Activated naive CD4-positive, alpha-beta T cell treated with anti-CD3 and anti-CD28 coated beads, Interleukin-2, amount 50 U/mL, for 24 hours (primary cell): Measurements from ENCODE around the gene ELFN2.

ENCODE experiments used
- H3K27ac Mint-ChIP-seq: one replicate; pipeline ENCODE4 v1.8.0; 2021; ENCODE audit warnings: mild to moderate bottlenecking, mixed read lengths
- H3K27me3 Mint-ChIP-seq: one replicate; pipeline ENCODE4 v1.8.0; 2021; ENCODE audit warnings: mixed read lengths
- H3K36me3 Mint-ChIP-seq: one replicate; pipeline ENCODE4 v1.8.0; 2021; ENCODE audit warnings: mixed read lengths
- H3K4me1 Mint-ChIP-seq: one replicate; pipeline ENCODE4 v1.8.0; 2021; ENCODE audit warnings: mixed read lengths
- H3K4me3 Mint-ChIP-seq: one replicate; pipeline ENCODE4 v1.8.0; 2021; ENCODE audit warnings: mild to moderate bottlenecking, mixed read lengths
- H3K9me3 Mint-ChIP-seq: one replicate; pipeline ENCODE4 v1.8.0; 2021; ENCODE audit warnings: mixed read lengths

The ELFN2 gene

DNA sequence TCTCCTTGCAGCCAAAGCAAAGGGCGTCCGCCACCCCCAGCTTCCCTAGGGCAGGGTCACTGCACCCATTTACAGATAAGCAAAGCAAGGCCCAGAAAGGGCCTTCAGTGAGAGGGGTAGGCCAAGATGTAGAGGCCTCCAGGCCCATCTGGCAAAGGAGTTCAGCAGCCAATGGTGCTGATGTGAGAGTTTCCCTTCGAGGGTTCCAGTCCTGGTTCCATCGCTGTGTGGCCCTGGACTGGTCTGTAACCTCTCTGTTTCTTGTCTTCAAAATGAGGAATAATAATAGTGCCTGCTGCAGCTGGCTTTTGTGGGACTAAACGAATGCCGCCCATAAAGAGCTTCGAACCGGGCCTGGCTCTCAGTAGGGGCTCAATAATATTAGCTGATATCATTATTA, 4.0 kb downstream of the ELFN2 start:
- no peak overlapping the region for H3K27ac Mint-ChIP-seq
- no peak overlapping the region for H3K4me3 Mint-ChIP-seq
- peaks cover 27% of the 10 kb centered on the region for H3K27me3 Mint-ChIP-seq
- no peaks in the 10 kb centered on the region for H3K36me3 Mint-ChIP-seq
- peaks cover 13% of the 10 kb centered on the region for H3K4me1 Mint-ChIP-seq
- H3K9me3 Mint-ChIP-seq: no peaks in the 10 kb centered on the region

DNA sequence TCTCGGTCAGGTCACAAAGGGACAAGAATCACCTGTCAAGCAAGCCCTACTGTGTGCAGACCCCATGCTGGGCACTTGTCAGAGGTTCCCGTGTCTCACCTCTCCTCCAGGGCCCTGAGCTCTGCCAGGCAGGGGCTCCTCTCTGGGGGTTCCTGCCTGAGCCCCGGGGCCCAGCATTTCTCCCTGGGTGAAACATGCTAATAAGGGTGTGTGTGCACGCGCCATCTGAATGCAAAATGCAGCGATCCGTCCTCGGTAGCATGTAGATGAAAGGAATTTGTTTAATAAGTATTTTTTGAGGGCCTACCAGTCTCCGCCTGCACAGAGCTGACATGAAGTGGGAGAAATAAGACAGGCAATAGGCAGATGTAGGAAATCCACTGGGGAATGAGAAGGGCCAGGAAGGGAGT, 5.8 kb downstream of the ELFN2 start:
- H3K36me3 Mint-ChIP-seq: no peaks in the 10 kb centered on the region
- peaks cover 20% of the 10 kb centered on the region for H3K4me1 Mint-ChIP-seq
- H3K4me3 Mint-ChIP-seq: no peak overlapping the region
- peaks cover 37% of the 10 kb centered on the region for H3K27me3 Mint-ChIP-seq
- no peaks in the 10 kb centered on the region for H3K9me3 Mint-ChIP-seq
- H3K27ac Mint-ChIP-seq: no peak overlapping the region

DNA sequence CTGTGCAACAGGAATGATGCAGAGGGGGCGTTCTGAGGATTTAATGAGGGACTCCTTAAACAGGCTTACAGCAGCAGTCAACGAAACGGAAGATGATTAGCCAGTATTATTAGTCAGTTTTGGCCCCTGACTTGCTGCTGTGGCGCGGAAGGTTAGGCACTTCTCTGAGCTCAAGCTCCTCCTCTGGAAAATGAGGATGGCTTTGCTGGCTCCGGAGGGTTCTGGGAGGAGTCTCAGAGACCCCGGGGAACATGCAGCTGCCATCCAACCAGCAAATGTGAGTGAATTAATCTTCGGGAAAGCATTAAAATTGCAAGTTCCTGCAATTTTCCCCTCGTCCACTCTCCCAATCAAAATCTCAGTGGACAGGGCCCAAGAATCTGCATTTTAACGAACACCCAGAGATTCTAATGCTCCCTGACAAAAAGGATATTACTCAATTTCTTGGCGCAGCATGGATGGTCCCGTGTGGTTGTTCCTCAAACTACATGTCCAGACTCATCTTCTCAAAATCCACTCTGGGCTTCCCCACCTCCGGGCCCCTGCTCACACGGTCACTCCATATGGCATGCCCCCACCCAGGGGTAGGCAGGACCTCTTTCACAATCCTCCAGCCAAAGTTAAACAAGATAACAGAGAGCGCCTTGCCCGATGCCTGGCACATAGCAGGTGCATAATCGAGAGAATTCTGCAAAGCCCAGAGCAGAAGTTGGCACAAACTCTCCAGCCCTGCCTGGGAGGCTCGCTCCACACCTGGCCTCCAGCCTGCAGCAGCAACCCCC, 6.4 kb downstream of the ELFN2 start:
- H3K36me3 Mint-ChIP-seq: no peaks in the 10 kb centered on the region

DNA sequence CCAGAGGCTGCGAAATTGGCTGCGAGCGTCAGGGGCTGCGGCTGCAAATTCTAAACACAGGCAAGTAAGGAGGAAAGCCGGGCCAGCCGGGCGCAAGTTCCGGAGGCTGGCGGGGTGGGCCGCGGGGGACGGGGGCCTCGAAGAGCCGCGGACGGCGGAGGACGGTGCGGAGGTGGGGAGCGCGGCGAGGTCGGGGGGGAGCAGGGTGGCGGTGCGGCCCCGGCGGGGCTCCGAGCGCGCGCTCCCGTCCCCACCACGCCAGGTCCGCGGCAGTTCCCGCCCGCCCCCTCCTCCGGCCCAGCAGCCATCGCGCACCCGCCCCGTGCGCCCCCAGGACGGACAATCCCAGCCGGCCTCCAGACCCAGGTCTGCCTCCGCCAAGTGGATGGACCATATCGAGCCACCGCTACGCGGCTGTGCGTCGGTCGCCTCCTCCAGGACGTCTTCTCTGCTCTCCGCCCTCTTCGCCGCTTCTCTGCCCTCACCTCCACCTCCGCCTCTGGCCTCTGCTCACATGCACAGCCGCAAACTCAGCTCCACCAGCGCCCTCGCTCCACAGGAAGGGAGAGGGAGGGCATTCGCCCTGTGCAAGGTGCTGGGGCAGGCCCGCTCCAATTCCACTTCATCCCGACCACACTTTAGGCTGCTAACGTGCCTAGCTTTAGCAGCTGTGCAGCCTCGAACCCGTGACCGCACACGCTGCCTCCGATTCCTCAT, 7.2 kb downstream of the ELFN2 start:
- Mint-ChIP-seq H3K4me3 (peak overlapping the region; percentile 86), H3K27me3 (peaks cover 32% of the 10 kb centered on the region), H3K4me1 (peaks cover 26% of the 10 kb centered on the region), H3K27ac (no peak overlapping the region), H3K9me3 (no peaks in the 10 kb centered on the region), H3K36me3 (no peaks in the 10 kb centered on the region)

More for the DNA sequence above, 6.4 kb downstream of the ELFN2 start:
- no peak overlapping the region for H3K27ac Mint-ChIP-seq
- H3K4me3 Mint-ChIP-seq: peak overlapping the region; percentile 86
- peaks cover 26% of the 10 kb centered on the region for H3K4me1 Mint-ChIP-seq
- H3K9me3 Mint-ChIP-seq: no peaks in the 10 kb centered on the region
- peaks cover 36% of the 10 kb centered on the region for H3K27me3 Mint-ChIP-seq

DNA sequence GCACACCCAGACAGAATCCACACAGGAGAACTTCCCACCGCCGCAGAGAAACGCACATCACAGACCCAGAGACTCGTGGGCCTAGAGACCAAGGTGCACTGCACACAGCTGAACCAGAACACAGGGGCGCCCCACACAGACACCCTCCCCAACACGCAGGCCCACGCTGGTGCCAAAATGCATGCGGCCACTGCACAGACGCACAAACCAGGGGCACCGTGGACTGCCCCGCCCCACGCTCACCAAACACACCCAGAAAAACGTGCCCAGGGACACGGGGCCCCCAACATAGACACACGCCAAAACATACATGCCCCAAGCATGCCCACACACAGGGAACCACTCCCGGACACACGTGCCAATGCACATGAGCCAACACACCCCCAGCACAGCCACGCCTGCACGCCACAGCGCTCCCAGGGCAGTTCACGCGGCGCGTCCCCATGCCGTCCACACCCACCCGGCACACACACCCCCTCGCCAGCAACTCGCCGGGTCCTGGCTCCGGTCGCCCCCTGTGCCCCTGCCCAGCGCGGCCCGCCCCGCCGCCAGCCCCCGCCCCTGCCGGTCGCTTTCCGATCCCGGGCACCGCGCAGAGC, 7.8 kb downstream of the ELFN2 start:
- no peaks in the 10 kb centered on the region for H3K9me3 Mint-ChIP-seq

DNA sequence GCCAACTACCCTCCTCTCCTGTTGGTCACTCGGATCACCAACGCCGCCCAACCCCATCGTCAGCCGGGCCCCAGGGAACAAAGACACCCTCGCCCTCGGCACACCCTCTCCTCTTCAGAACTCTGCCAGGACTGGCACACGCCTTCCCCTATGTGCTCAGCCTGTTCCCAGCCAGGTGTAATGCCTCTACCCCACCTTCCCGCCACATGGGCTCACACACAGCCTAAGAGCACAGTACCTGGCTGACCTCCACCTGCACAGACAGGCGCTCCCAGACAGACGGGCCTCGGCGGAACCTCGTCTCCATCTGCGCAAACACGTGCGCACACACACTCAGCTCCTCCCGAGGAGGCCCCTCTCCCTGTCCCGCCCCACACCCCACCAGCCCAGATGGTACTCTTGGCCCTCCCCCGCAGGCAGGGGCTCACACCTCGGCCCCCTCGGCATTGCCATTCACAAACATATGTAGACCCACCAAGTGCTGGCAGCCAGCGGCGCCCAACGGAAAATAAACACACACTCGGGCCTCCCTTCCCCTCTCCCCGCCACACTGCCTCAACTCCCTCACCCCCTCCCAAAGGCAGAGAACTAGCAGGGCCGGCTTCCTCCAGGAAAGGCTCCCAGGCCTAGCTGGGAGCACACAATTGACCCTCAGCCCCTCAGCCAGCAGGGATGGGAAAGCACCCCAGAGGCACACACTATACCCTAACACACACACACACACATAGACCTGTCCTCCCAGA, 8.5 kb downstream of the ELFN2 start:
- H3K36me3 Mint-ChIP-seq: no peaks in the 10 kb centered on the region
- peak overlapping the region; percentile 53 for H3K4me3 Mint-ChIP-seq
- peaks cover 38% of the 10 kb centered on the region for H3K27me3 Mint-ChIP-seq
- peak overlapping the region; percentile 55 for H3K27ac Mint-ChIP-seq
- H3K4me1 Mint-ChIP-seq: peaks cover 26% of the 10 kb centered on the region
- H3K9me3 Mint-ChIP-seq: no peaks in the 10 kb centered on the region

More for the DNA sequence above, 7.8 kb downstream of the ELFN2 start:
- Mint-ChIP-seq H3K4me1 (peaks cover 26% of the 10 kb centered on the region), H3K36me3 (no peaks in the 10 kb centered on the region), H3K27me3 (peaks cover 34% of the 10 kb centered on the region), H3K4me3 (peak overlapping the region; percentile 53), H3K27ac (no peak overlapping the region)

DNA sequence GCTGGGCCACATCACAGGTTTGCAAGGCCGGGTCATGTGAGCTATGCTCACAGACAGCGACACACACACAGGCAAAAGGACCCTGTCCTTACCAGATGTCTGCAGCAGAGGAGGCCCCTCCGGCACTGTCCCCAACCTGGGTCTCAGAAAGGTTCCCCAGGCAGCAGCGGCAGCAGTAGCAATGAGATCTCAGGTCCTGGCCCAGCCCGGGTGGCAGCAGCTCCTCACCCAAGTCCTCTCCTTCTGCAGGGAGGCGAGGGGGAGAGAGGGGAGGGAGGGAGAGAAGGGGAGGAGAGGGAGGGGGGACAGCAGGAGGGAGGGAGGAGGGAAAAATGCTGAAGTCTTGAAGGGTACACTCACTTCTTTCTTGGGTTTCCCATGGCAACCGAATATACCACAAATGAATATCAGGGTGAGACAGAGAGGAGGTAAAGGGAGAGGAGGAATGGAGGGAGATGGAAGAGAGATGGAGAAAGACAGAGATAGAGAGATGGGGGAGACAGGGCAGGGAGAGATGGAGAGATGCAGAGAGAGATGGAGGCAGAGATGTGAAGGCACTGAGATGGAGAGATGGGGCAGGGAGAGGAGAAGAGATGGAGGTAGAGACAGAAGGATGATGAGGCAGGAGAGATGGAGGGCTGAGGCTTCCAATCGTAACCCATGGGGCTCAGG, 9.5 kb downstream of the ELFN2 start:
- Mint-ChIP-seq H3K4me1 (peaks cover 26% of the 10 kb centered on the region), H3K27me3 (peaks cover 38% of the 10 kb centered on the region), H3K9me3 (no peaks in the 10 kb centered on the region), H3K36me3 (no peaks in the 10 kb centered on the region), H3K27ac (no peak overlapping the region), H3K4me3 (no peak overlapping the region)

DNA sequence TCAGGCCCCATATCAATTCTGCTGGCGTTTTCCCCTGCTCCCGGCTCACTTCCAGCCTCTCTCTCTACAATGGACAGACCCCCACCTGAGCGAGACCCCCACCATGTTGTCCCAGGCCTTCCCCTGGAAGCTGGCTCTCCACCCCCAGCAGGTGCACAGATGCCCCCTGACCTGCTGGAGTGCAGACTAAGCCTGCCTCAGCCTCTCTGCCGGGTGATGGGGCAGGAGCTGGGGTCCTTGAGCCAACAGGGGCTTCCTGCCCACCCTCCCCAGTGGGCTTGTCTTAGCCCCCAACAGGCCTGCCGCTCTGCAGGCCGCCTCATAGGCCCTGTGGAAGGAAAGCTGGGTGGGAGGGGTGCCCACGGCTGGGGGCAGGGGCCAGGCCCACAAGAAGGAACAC, 10.0 kb downstream of the ELFN2 start:
- Mint-ChIP-seq H3K27ac (no peak overlapping the region), H3K27me3 (peaks cover 38% of the 10 kb centered on the region), H3K4me1 (peaks cover 26% of the 10 kb centered on the region), H3K4me3 (peak overlapping the region; percentile 36), H3K9me3 (no peaks in the 10 kb centered on the region), H3K36me3 (no peaks in the 10 kb centered on the region)

DNA sequence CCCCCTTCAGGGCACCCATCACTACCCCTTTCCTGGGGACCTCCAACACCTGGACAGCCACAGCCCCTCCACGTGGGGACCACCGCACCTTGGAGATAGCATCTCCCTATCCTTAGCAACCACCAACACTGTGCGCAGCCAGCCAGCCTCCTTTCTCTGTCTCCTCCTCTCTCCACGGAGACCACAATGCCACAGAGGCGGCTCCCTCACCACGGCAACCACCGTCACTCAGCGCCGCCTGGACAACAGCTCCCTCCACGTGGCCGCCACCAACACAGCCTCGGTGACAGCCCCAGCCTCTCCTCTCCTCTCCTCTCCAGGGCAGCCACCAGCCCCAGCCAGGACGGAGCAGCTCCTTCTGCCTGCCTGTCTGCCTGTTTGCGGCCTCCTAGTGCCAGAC, 10.5 kb downstream of the ELFN2 start:
- H3K36me3 Mint-ChIP-seq: no peaks in the 10 kb centered on the region
- peaks cover 26% of the 10 kb centered on the region for H3K4me1 Mint-ChIP-seq
- H3K4me3 Mint-ChIP-seq: peak overlapping the region; percentile 36
- H3K27me3 Mint-ChIP-seq: peaks cover 39% of the 10 kb centered on the region
- no peaks in the 10 kb centered on the region for H3K9me3 Mint-ChIP-seq
- no peak overlapping the region for H3K27ac Mint-ChIP-seq

DNA sequence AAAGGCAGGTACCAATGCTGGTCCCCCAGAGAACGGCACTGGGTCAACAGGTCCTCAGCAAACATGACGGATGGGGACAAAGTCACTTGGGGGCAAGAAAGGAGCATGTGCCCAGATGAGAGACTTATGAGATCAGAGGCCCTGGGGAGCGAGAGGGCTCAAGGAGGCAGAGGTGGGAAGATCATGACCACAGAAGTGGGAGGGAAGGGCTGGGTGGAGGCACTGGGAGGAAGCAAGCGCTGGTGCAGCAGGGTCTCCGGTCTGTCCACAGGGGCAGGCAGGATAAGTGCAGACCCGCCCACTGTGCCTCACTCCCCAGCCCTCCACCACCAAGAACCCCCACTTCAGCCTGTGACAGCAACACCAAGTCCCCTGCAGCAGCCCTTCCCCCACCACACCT, 10.9 kb downstream of the ELFN2 start:
- Mint-ChIP-seq H3K9me3 (no peaks in the 10 kb centered on the region), H3K27ac (no peak overlapping the region)

DNA sequence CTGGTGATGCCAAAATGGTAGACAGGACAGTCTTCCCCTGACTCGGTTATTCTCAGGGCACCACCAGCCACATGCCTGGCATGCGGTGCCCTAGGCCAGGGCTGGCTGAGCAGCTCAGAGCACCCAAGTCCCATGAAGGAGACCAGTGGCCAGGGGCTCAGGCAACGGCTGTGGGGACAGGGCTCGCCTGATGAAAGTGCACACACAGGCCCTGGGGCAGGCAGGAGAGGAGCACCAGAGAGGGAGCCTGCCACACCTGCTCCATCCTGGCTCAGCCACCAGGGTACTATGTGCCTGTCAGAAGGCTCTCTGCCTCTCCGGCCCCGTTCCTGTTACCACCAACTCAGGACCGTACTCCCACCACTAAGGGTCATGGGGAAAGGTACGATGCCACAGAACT, 12.1 kb downstream of the ELFN2 start:
- Mint-ChIP-seq H3K4me3 (no peak overlapping the region), H3K9me3 (no peaks in the 10 kb centered on the region), H3K27ac (no peak overlapping the region), H3K27me3 (peaks cover 33% of the 10 kb centered on the region), H3K36me3 (no peaks in the 10 kb centered on the region), H3K4me1 (peaks cover 21% of the 10 kb centered on the region)

More for the DNA sequence above, 10.9 kb downstream of the ELFN2 start:
- Mint-ChIP-seq H3K4me1 (peaks cover 26% of the 10 kb centered on the region), H3K27me3 (peaks cover 39% of the 10 kb centered on the region), H3K36me3 (no peaks in the 10 kb centered on the region), H3K4me3 (no peak overlapping the region)

DNA sequence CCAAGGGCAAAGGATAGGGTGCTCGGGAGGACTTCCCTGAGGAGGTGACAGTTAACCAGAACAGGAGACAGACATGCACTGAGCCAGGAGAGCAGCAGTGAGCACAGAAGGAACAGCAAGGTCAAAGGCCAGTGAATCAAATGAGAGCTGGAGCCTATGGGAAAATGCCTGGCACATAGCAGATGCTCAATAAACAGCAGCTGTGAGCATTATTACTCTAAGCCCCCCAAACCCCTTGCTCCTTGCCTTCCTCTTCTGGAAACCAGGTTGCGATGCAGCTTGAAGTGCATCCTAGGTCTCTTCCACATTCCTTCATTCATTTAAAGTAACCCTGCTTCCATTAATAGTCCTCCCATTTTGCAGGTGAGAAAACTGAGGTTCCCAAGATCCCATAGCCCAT, 13.0 kb downstream of the ELFN2 start:
- no peaks in the 10 kb centered on the region for H3K9me3 Mint-ChIP-seq
- no peak overlapping the region for H3K4me3 Mint-ChIP-seq
- no peaks in the 10 kb centered on the region for H3K36me3 Mint-ChIP-seq
- H3K27ac Mint-ChIP-seq: peak overlapping the region; percentile 68
- peaks cover 28% of the 10 kb centered on the region for H3K27me3 Mint-ChIP-seq
- peaks cover 16% of the 10 kb centered on the region for H3K4me1 Mint-ChIP-seq

DNA sequence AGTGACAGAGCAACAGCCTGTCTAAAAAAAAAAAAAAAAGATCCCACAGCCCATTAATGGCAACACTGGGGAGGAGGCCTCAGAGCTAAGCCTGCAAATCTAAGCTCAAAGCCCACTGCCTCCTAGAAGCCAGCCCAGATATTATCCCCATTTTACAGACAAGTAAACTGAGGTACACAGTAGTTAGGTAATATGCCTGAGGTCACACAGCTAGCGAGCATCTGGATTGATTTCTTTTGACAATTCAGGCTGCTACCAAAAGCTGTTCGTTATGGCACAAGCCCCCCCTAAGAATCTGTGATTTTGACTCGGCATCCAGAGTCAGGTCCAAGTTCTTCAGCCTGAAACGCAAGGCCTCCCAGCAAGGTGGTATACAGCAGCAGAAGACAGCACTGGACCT, 13.7 kb downstream of the ELFN2 start:
- no peaks in the 10 kb centered on the region for H3K9me3 Mint-ChIP-seq
- peaks cover 21% of the 10 kb centered on the region for H3K27me3 Mint-ChIP-seq
- H3K4me1 Mint-ChIP-seq: peaks cover 14% of the 10 kb centered on the region
- H3K36me3 Mint-ChIP-seq: no peaks in the 10 kb centered on the region
- no peak overlapping the region for H3K4me3 Mint-ChIP-seq
- no peak overlapping the region for H3K27ac Mint-ChIP-seq

DNA sequence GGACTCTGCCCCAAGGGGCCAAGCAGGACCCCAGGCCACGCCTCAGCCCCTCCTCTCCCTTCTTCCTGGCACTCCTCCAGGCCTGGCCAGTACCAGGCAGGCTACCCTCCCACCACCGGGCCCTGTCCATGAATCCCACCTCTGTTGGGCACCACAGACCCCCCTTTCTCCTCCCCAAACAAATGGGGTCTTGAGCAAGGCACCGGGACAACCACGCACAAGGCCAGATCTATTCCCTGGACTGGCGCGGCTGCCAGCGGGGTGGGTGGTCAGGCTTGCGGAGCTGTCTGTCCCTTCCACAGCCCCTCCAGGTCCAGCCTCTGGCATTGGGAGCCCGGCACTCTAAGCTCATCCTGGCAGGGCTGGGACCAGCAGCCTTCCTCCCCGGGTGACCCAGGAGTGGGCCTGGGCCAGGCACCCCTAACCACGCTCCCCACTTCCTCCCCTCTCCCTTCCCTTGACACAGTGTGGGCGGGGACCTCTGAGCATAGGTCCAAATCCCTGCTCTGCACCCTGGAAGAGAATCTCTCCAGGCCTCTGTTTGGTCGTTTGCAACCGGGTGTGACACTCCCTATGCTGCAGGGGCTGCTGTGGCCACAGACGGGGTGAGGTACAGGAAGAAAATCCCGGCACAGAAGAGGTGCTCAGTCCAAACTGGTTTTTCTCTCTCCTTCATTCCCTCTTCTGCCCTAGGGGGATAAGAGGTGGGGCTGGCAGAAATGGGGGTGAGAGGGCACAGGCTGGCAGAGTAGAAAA, 14.6 kb downstream of the ELFN2 start:
- H3K4me3 Mint-ChIP-seq: no peak overlapping the region

More for the DNA sequence above, 14.6 kb downstream of the ELFN2 start:
- H3K4me1 Mint-ChIP-seq: peaks cover 14% of the 10 kb centered on the region
- H3K27me3 Mint-ChIP-seq: peaks cover 15% of the 10 kb centered on the region
- no peaks in the 10 kb centered on the region for H3K36me3 Mint-ChIP-seq
- no peak overlapping the region for H3K27ac Mint-ChIP-seq
- no peaks in the 10 kb centered on the region for H3K9me3 Mint-ChIP-seq
